Left kidney (tissue), 2 donors: ENCODE results near the gene PRR5. TPM values are rescaled to one million over a fixed set of nuclear protein-coding genes. Genes with fewer than 3 reads are reported as not detected.
"Not testable (repeated sequence)": the region's sequence is repeated elsewhere in the genome, so short reads cannot be mapped to it uniquely, and the experiment has no call there.

Experiments
- DNase-seq: peaks from one replicate; pipeline ENCODE4 v3.0.0-alpha.2; 2013
- polyA plus RNA-seq: library from polyadenylated mRNA; unstranded; fragments of 120-200 nt; gene quantifications from one replicate; pipeline ENCODE4 v1.2.1, GENCODE V29; 2013; ENCODE audit not compliant: insufficient read length

Gene PRR5
- polyA plus RNA-seq, 1 donor, result 24.5 TPM

DNA sequence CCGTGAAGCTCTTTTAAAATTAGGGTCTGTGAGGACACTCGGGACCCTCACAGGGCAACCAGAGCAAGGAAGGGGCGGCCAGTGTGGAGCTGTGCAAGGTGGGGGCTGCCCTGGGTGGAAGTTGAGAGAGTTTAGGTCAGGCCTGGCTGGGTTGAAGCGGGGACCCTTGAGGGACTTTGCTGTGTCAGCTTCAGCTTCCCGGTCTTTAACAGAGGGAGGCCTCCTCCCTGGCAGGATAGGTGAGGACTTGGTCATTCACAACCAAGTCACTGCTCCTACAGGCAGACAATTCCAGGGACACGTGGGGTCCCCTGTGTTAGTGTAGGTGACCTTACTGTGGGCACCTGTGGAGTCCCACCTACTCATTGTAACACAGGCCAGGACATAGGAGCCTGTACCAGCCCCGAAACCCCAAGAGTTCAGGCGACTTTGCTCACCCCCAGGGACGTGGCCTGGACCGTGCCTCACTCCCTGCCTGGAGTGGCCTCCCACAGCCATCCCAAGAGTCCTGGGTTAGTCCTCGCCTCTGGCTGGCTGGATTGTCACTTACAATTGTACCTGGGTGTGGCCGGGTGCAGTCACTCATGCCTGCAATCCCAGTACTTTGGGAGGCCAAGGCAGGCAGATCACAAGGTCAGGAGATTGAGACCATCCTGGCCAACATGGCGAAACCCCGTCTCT, 31.6 kb downstream of the PRR5 start:
- DNase-seq, result no peak

DNA sequence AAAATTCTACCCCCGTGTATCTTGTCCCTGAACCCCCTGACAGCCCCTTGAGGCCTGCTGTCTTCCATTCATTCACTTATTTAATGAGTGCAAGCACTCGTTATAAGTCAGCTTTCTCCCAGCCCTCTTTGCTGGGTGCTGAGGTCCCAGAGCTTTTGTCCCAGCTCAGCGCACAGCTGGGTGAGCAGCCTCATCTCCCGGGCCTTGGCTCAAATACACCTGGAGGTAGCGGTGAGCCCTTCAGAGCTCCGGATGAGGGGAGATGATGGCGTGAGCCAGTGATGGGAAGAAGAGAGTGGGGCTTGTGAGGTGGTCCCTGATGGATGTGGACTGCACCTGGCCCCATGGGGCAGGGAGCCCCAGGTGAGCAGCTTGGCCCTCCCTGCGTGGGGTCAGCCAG, 32.3 kb downstream of the PRR5 start:
- no peak for DNase-seq

GRCh38 chr22:44734801-44735517, 33.0 kb downstream of the PRR5 start:
- no peak for DNase-seq

GRCh38 chr22:44735518-44736428, 33.8 kb downstream of the PRR5 start:
- DNase-seq, result no peak

- DNase-seq, result no peak
Observed at GRCh38 chr22:44736581-44737405, 34.8 kb downstream of the PRR5 start.

DNA sequence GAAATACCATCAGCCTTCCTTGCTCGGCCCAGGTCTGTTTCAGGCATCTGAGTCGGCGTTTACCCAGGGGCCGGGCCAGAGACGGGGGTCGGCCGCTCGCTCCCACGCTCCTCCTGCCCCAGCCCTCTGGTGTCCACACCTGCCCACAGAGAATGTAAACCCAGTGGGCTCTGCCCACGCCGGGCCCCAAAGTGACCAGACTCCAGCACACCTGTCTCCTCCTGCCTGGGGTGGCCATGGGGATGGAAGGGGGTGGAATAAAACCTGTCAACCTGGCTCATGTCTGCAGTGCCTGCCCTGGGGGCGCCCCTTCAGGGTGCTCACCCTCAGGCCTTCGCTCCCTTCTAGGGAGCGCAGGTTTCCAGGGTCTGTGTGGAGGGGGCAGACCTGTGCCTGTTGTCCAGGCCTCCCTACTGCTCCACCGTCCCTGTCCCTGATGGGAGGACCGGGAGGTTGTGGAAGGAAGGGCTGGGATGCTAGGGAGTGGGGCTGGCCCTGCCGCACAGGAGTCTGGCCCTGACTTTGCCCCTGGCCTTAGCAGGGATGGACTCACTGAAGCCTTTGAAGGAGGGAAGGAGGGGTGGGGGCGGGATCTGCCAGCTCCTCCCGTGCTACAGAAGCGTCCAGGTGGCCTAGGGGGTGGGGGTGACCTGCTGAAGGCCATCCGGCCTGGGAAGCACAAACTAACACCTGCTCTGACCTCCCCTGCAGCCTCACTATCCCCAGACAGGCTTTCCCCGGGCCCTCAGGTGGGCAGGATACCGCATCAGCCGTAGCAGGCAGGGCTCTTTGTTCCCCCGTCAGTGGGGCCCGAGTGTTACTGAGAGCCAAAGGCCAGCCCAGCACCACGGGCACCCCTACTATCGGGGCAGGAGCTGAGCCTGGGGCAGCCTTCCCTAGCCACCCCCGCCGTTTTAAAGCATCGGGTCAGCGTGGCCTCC, 35.7 kb downstream of the PRR5 start:
- no peak for DNase-seq

DNA sequence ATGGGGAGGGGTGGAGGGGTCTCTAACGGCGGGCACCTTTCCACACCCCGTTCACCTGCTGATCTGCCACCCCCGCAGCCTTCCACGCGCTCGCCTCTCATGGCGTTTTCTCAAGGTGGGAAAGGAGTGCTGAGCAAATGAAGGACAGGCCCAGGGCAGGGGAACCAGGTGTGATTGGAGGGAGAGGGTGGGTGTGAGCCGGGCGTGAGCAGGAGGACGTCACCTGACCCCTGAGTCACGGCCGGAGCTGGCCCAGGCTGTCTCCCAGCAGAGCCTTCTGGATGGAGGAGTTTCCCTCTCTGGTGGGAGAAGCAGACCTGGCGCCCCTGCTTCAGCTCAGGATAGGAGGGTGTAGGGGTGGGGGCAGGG, 36.3 kb downstream of the PRR5 start:
- DNase-seq, result no peak

DNA sequence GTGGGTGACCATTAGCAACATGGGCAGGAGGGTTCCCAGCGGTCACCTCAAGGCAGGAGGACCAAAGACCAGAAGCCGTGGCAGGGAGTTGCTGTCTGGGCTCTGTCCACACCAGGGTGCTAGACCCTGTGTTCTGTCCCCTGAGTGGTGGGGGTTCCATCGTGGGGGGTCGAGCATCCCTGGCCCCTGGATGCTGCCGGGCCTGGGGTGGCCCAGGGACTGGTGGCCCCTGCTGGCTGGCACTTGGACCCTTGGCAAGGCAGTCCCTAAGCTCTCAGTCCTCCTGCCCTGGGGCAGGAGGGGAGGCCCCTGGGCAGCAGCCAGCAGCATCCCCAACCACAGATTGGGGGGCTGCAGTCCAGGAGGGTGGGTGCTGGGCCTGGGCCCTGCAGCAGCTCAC, 37.0 kb downstream of the PRR5 start:
- DNase-seq, result no peak

DNA sequence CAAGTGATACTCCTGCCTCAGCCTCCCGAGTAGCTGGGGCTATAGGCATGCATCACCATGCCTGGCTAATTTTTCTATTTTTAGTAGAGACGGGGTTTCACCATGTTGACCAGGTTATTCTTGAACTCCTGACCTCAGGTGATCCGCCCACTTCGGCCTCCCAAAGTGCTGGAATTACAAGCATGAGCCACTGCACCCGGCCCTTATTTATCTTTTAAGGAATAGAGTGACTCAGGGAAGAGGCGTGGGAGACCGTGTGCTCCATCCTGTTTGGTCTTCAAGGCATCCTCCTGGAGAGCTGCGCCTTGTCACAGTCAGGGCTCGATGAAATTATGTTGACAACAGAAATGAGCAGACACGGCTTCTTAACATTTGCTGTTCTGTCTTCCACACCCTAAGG, 37.7 kb downstream of the PRR5 start:
- not testable (repeated sequence) for DNase-seq

GRCh38 chr22:44740307-44740706, 38.3 kb downstream of the PRR5 start:
- no peak for DNase-seq

DNA sequence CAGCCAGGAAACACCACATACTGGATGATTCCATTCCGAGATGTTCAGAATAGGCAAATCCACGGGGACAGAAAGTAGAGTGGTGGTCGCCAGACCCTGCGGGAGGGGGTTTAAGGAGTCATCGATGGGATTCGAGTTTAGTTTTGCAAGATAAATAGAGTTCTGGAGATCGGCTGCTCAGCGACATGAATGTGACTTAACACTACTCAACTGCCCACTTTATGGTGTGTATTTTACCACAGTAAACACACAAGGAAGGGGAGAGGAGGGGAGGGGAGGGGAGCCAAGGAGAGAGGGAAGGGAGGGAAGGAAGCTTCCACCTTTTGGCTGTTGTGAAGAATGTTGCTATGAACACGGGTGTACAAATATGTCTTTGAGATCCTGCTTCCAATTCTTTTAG, 39.9 kb downstream of the PRR5 start:
- DNase-seq, result no peak

DNA sequence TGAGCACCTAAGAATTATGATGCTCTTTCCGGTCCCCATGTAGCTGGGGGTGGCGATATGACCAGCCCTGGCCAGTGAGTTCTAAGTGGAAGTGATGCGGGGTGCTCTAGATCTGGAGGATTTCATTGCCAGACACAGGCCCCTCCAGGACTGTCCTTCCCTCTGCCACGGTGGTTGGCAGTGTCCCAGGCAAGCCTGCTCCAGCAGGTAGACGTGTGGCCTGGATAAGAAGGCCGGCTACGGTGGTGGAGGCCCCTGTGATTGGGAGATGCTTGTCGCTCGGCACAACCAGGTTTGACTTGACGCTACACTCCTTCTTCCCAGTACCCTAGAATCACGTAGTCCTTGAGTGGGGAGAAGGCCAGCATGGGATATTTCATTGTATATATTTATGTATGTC, 41.2 kb downstream of the PRR5 start:
- DNase-seq, result no peak

- no peak for DNase-seq
Observed at GRCh38 chr22:44743804-44744211, 41.8 kb downstream of the PRR5 start.

- DNase-seq, result no peak
Observed at GRCh38 chr22:44745853-44746789, 44.1 kb downstream of the PRR5 start.

DNA sequence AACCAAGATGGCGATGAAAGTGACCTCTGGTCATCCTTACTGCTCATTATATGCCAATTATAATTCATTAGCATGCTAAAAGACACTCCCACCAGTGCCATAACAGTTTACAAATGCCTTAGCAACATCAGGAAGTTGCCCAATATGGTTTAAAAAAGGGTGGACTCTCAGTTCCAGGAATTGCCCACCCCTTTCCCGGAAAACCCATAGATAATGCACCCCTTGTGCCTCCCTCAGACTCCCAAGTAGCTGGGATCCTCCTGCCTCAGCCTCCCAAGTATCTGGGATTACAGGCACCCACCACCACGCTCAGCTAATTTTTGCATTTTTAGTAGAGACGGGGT, 45.8 kb downstream of the PRR5 start:
- DNase-seq, result not testable (repeated sequence)

DNA sequence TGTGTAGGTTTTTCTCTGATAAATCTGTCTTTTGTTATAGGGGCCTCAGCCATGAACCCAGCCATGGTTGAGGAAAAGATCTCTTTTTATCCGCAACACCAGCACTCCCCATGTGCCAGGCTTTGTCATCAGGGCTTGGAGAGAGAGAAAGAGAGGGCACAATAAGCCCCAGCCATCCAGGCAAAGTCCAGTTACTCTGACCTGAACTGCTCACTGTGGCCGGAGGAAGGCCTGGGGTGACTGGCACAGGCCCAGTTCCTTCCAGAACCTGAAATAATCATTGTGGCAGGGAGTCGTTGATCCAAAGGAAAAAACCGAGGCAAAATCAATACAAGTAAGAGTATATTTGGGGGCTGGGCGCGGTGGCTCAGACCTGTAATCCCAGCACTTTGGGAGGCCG, 46.5 kb downstream of the PRR5 start:
- DNase-seq, result no peak

DNA sequence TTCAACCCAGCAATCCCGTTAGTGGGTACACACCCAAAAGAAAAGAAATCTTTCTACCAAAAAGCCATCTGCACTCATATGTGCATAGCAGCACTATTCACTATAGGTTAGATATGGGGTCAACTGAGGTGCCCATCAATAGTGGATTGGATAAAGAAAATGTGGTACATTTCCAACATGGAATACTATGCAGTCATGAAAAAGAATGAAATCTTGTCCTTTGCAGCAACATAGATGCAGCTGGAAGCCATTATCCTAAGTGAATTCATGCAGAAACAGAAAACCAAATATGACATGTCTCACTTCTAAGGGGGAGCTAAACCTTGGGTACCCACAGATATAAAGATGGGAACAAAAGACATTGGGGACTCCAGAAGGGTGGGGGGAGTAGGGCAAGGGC, 48.5 kb downstream of the PRR5 start:
- no peak for DNase-seq

DNA sequence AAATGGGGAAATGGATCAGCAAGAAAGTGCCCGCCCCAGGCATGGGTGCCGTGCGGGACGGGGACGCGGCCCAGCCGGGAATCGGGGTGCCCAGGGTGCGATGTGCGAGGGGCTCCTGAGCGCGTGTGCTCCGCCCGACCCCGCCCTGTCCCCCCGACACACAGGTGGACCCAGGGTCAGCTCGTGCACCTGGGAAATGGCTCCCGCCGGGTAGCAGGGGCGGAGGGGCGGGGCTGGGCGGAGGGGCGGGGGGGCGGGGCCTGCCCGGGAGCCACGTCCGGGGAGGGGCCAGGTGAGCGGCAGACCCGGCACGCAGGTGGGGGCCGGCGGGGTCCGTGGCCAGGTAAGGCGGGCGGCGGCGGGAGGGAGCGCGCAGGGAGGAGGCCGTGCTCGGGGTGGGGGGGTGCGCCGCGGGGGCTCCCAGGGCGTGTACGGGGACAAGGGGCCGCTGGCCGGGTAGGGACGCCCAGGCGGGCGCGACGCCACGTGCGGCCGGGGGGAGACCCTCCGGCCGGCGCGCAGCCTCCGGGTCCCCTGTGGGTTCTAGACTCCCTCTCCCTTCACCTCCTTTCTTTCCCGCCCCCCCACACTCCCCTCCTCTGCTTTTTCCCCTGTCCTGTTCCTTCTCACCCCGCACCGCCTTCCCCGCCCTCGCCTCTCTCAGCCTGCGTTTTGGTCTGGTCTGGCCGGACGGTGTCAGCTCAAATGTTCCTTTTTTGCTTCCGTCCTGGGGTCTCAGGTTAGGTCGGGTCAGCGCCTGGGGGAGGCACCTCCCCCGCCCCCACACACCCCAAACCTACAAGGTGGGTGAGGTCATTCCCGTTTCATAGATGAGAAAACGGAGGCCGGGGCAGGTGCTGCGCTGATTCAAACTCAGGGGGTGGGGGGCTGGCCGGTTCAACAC, 50.5 kb downstream of the PRR5 start, which contains the start of gene ARHGAP8:
Gene ARHGAP8, plus strand, starts transcription at position 291 of the 904 bp plus-strand sequence. CDS start 33,953 bp downstream, outside the sequence.
- DNase-seq, result no peak
